PC-3 (cell line): ENCODE data around the gene TMEM38A. TPM values are rescaled to one million over a fixed set of nuclear protein-coding genes. Genes with fewer than 3 reads are reported as not detected.
"Not testable (repeated sequence)": the region's sequence is repeated elsewhere in the genome, so short reads cannot be mapped to it uniquely, and the experiment has no call there.

Source experiments
- ATAC-seq: fragments of 200-7000 bp; cut with Tn5 transposase; 2 replicates; pipeline ENCODE4 v1.9.1; 2020; ENCODE audit warnings: mild to moderate bottlenecking, moderate library complexity
- BruUV-seq: library from RNA; stranded (reverse); fragments of 400-500 nt; replicated peaks from 2 replicates; lab custom pipeline; 2021; lab: Mats Ljungman, UMichigan
- CTCF ChIA-PET: fragments of 300-600 bp; sonication (Branson Sonifier 250); formaldehyde crosslinking; loops from one replicate; lab custom pipeline; 2022; ENCODE audit warnings: antibody characterized with exemption; lab: Charles Lee
- POLR2A ChIA-PET: fragments of 300-600 bp; sonication (Branson Sonifier 250); formaldehyde crosslinking; loops from one replicate; lab custom pipeline; 2022; ENCODE audit warnings: antibody characterized with exemption; ENCODE audit not compliant: unreplicated experiment; lab: Charles Lee
- DNase-seq: peaks from one replicate; pipeline ENCODE4 v3.0.0-alpha.2; 2015
- H2AFZ ChIP-seq: fragments of 300-600 bp; sonication (generic); 2 replicates; pipeline ENCODE4 v1.6.0; 2016; ENCODE audit warnings: antibody characterized with exemption, low read length
- H3F3A ChIP-seq: fragments of 300-600 bp; sonication (generic); one replicate; pipeline ENCODE4 v1.6.0; 2017; ENCODE audit warnings: antibody characterized with exemption, low read length, control low read depth, mild to moderate bottlenecking; ENCODE audit not compliant: unreplicated experiment
- H3K27ac ChIP-seq: fragments of 300-600 bp; sonication (generic); 2 replicates; pipeline ENCODE4 v1.5.1; 2016; ENCODE audit warnings: mild to moderate bottlenecking, low read length
- H3K27me3 ChIP-seq: fragments of 300-600 bp; sonication (generic); 2 replicates; pipeline ENCODE4 v1.6.1; 2016; ENCODE audit warnings: low read length, mixed read lengths
- H3K36me3 ChIP-seq: fragments of 300-600 bp; sonication (generic); 2 replicates; pipeline ENCODE4 v1.6.1; 2016; ENCODE audit warnings: low read depth, mixed run types, low read length, mixed read lengths
- H3K4me1 ChIP-seq: fragments of 300-600 bp; sonication (generic); 2 replicates; pipeline ENCODE4 v1.5.1; 2016; ENCODE audit warnings: low read length; ENCODE audit not compliant: insufficient read depth
- H3K4me2 ChIP-seq: fragments of 300-600 bp; sonication (generic); 2 replicates; pipeline ENCODE4 v1.6.0; 2016; ENCODE audit warnings: low read length
- H3K4me3 ChIP-seq: fragments of 300-600 bp; sonication (generic); 2 replicates; pipeline ENCODE4 v1.5.1; 2016; ENCODE audit warnings: mild to moderate bottlenecking, low read length, mixed read lengths
- H3K79me2 ChIP-seq: fragments of 300-600 bp; sonication (generic); 2 replicates; pipeline ENCODE4 v1.6.1; 2017; ENCODE audit warnings: low read length, mixed read lengths
- H3K9ac ChIP-seq: fragments of 300-600 bp; sonication (generic); 2 replicates; pipeline ENCODE4 v1.6.0; 2016; ENCODE audit warnings: mild to moderate bottlenecking, low read length
- H3K9me2 ChIP-seq: fragments of 300-600 bp; sonication (generic); replicated peaks from 2 replicates; pipeline ENCODE4 v1.6.1; 2016; ENCODE audit warnings: mixed run types, low read length, mixed read lengths
- H3K9me3 ChIP-seq: fragments of 300-600 bp; sonication (generic); 2 replicates; pipeline ENCODE4 v1.6.1; 2016; ENCODE audit warnings: low read length, mixed read lengths
- H4K20me1 ChIP-seq: fragments of 300-600 bp; sonication (generic); 2 replicates; pipeline ENCODE4 v1.6.1; 2016; ENCODE audit warnings: low read length, mixed read lengths
- EZH2 ChIP-seq: fragments of 300-600 bp; sonication (generic); IDR thresholded peaks from one replicate; pipeline ENCODE4 v1.6.1; 2017; ENCODE audit warnings: antibody characterized with exemption, mild to moderate bottlenecking, low read length; ENCODE audit not compliant: unreplicated experiment
- EZH2phosphoT487 ChIP-seq: fragments of 300-600 bp; sonication (generic); IDR thresholded peaks from 2 replicates; pipeline ENCODE4 v1.6.1; 2018; ENCODE audit warnings: mild to moderate bottlenecking, antibody characterized with exemption, low read length, borderline replicate concordance
- intact Hi-C: fragments of 100-400 bp; cut with micrococcal nuclease; formaldehyde crosslinking; loops from 2 replicates; pipeline ENCODE4 v1.9.0; 2023
- total RNA-seq: library from RNA; depleted of rRNA; stranded (reverse); fragments of >200 nt; gene quantifications from 2 replicates; pipeline ENCODE4 v1.2.3, GENCODE V29; 2014
- TF ChIP-seq, protein P1 (sequence below): fragments of 300-600 bp; sonication (generic); conservative IDR thresholded peaks from 2 replicates; pipeline ENCODE4 v1.5.1; 2017; ENCODE audit warnings: antibody characterized with exemption, low read depth, mild to moderate bottlenecking, low read length

Gene TMEM38A
- total RNA-seq, 1 experiment from 2014 or later = 11.0 TPM

DNA sequence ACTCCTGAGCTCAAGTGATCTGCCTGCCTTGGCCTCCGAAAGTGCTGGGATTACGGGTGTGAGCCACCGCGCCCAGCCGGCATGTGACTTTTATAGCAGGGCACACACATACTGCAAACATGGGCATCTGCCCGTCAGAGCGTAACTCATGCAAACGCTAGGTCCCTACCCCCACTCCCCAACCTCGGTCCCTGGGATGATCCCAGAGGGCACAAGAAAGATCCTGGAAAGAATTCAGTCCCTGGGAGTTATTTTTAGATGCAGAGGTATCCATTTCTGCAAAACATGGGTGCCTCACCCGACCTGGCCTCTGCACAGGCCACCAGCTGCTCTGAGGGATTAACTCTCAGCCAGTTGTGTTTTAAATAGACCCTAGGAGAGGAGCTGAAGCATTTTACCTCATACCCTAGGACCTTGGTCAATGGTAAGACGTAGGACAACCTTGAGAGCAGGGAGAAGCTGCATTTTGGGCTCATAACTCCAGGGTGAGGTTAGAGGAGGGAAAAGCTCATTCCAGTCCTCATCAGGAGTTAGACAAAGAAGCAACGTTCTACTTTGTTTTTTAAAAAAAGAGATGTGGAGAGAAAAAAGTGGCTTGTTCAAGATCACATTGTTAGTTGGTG is 10.8 kb downstream of the TMEM38A start:
- no peak for DNase-seq
- TF ChIP-seq EZH2phosphoT487 (no peak), EZH2 (no peak)
- TF ChIP-seq, protein P1, sequence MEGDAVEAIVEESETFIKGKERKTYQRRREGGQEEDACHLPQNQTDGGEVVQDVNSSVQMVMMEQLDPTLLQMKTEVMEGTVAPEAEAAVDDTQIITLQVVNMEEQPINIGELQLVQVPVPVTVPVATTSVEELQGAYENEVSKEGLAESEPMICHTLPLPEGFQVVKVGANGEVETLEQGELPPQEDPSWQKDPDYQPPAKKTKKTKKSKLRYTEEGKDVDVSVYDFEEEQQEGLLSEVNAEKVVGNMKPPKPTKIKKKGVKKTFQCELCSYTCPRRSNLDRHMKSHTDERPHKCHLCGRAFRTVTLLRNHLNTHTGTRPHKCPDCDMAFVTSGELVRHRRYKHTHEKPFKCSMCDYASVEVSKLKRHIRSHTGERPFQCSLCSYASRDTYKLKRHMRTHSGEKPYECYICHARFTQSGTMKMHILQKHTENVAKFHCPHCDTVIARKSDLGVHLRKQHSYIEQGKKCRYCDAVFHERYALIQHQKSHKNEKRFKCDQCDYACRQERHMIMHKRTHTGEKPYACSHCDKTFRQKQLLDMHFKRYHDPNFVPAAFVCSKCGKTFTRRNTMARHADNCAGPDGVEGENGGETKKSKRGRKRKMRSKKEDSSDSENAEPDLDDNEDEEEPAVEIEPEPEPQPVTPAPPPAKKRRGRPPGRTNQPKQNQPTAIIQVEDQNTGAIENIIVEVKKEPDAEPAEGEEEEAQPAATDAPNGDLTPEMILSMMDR = no peak
- no peaks in the 10 kb centered on the region for H3K9me3 ChIP-seq
- H3K79me2 ChIP-seq = no peaks in the 10 kb centered on the region
- no peak for ATAC-seq
- ChIA-PET POLR2A (no interaction called here), CTCF (no interaction called here)
- no peak overlapping the region for H2AFZ ChIP-seq
- no TSS peak for BruUV-seq
- H3K9ac ChIP-seq = no peak overlapping the region
- no peaks in the 10 kb centered on the region for H3F3A ChIP-seq
- H3K4me1 ChIP-seq = no peaks in the 10 kb centered on the region
- H3K36me3 ChIP-seq = no peaks in the 10 kb centered on the region
- no peaks in the 10 kb centered on the region for H4K20me1 ChIP-seq
- H3K27me3 ChIP-seq = no peaks in the 10 kb centered on the region
- no peak overlapping the region for H3K4me2 ChIP-seq
- no peak overlapping the region for H3K4me3 ChIP-seq
- no peaks in the 10 kb centered on the region for H3K9me2 ChIP-seq
- H3K27ac ChIP-seq = no peak overlapping the region
- intact Hi-C loops = no loop called here

DNA sequence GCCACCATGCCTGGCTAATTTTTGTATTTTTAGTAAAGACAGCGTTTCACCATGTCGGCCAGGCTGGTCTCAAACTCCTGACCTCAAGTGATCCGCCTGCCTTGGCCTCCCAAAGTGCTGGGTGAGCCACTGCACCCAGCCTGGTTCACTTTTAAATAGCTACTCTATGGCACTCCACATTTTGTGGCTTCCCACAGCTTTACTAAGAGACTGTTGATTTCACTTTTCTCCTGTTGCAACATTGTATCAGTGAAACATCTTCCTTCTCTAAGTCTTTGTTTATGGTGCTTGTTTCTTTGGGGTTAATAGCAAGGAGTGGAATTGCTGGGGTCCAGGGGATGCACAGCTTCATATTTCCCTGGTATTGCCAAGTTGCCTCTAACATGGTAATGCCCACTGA is 12.3 kb downstream of the TMEM38A start:
- no peak for DNase-seq
- Histone ChIP-seq H2AFZ (no peak overlapping the region), H3K27ac (no peak overlapping the region), H3K9me2 (no peaks in the 10 kb centered on the region), H3K9ac (no peak overlapping the region), H3K36me3 (no peaks in the 10 kb centered on the region), H3K9me3 (no peaks in the 10 kb centered on the region), H3F3A (no peaks in the 10 kb centered on the region), H3K79me2 (no peaks in the 10 kb centered on the region), H3K27me3 (no peaks in the 10 kb centered on the region), H3K4me3 (no peak overlapping the region), H3K4me1 (no peaks in the 10 kb centered on the region), H3K4me2 (no peak overlapping the region), H4K20me1 (no peaks in the 10 kb centered on the region)
- no peak for TF ChIP-seq EZH2phosphoT487
- no peak for TF ChIP-seq EZH2
- POLR2A ChIA-PET = no interaction called here
- intact Hi-C loops = no loop called here
- CTCF ChIA-PET = no interaction called here
- no peak for ATAC-seq
- no TSS peak for BruUV-seq

DNA sequence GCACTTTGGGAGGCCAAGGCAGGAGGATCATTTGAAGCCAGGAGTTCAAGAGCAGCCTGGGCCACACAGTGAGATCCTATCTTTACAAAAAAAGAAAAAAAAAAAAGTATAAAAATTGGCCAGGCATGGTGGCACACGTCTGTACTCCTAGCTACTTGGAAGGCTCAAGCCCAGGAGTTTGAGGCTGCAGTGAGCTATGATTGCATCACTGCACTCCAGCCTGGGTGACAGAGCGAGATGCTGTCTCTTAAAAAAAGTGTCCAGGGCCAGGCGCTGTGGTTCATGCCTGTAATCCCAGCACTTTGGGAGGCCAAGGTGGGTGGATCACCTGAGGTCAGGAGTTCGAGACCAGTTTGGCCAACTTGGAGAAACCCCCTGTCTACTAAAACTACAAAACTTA is 12.9 kb downstream of the TMEM38A start:
- H3K9me2 ChIP-seq, H3K27me3 ChIP-seq, H2AFZ ChIP-seq, H3F3A ChIP-seq, CTCF ChIA-PET, H3K36me3 ChIP-seq, POLR2A ChIA-PET, H3K4me1 ChIP-seq, H3K4me2 ChIP-seq, H3K79me2 ChIP-seq, H3K9ac ChIP-seq, H3K4me3 ChIP-seq, intact Hi-C loops, DNase-seq, BruUV-seq, ATAC-seq, H3K27ac ChIP-seq, H4K20me1 ChIP-seq, H3K9me3 ChIP-seq: not testable (repeated sequence)
